ENCODE results near the gene PLXNA3. TPM values are rescaled to one million over a fixed set of nuclear protein-coding genes. Genes with fewer than 3 reads are reported as not detected.

Gene PLXNA3
- total RNA-seq (10 to 100 TPM; 37.3 to 63.5 TPM), polyA plus RNA-seq (ENCODE audit: insufficient read depth, low read depth, low replicate concordance) (24.7 TPM)
- long read RNA-seq, donor 1, partial matches to known transcripts, result 272 of 369 reads
- long read RNA-seq, donor 1, other reads (novel, unspliced or antisense), result 95 of 369 reads
- long read RNA-seq, donor 2, result 0 reads

GRCh38 chrX:154458116-154458953 lies at the start of gene PLXNA3:
TSS of gene PLXNA3 (plus strand) at chrX:154458281. CDS start at chrX:154460184, 1,903 bp downstream.
- no peak for TF ChIP-seq CTCF (IDR thresholded peaks at IDR 0.05)
- no peak for TF ChIP-seq POLR2A (IDR thresholded peaks at IDR 0.05)
- WGBS, 2 donors, result 1% methylated on average over 20 of the region's 88 CpGs; no CpG with 5 or more reads in 1 of the 2 donors
- Histone ChIP-seq H3K9me3 (no peaks in the 10 kb centered on the region), H3K27me3 (no peaks in the 10 kb centered on the region), H3K27ac (peak within 1 kb of the TSS in 1 of 2 donors; percentile 56), H3K4me3 (peak within 1 kb of the TSS; percentile 55 to 66), H3K36me3 (ENCODE audit: low read depth, missing control alignments) (no peaks in the 10 kb centered on the region), H3K4me1 (no peaks in the 10 kb centered on the region)
- peak; percentile 29 for DNase-seq
- intact Hi-C loops (cut with DNase I; ENCODE audit: low total_unique reads), result no loop called here

GRCh38 chrX:154408659-154409221 lies 49.3 kb upstream of the PLXNA3 start:
- DNase-seq, result no peak
- Histone ChIP-seq H3K27ac (no peak overlapping the region), H3K36me3 (ENCODE audit: low read depth, missing control alignments) (no peaks in the 10 kb centered on the region), H3K27me3 (no peaks in the 10 kb centered on the region), H3K4me3 (no peak overlapping the region), H3K9me3 (no peaks in the 10 kb centered on the region), H3K4me1 (no peaks in the 10 kb centered on the region)
- TF ChIP-seq CTCF (IDR thresholded peaks at IDR 0.05) (no peak), POLR2A (IDR thresholded peaks at IDR 0.05) (no peak)
- WGBS, 2 donors, result 69 to 87% methylated on average over 3 to 10 of the region's 10 CpGs
- intact Hi-C loops (cut with DNase I; ENCODE audit: low total_unique reads), result no loop called here

- no peaks in the 10 kb centered on the region for H3K9me3 ChIP-seq
- no peaks in the 10 kb centered on the region for H3K36me3 ChIP-seq (ENCODE audit: low read depth, missing control alignments)
- peak; percentile 33 for DNase-seq
- no peaks in the 10 kb centered on the region for H3K4me1 ChIP-seq
- H3K27ac ChIP-seq, result no peak within 1 kb of the TSS
- TF ChIP-seq POLR2A (IDR thresholded peaks at IDR 0.05), result no peak
- no peak for TF ChIP-seq CTCF (IDR thresholded peaks at IDR 0.05)
- WGBS, 2 donors, result 79 to 100% methylated on average over 1 to 22 of the region's 26 CpGs
- intact Hi-C loops (cut with DNase I; ENCODE audit: low total_unique reads), result no loop called here
- H3K27me3 ChIP-seq, result no peaks in the 10 kb centered on the region
- no peak within 1 kb of the TSS for H3K4me3 ChIP-seq
Observed at GRCh38 chrX:154409222-154409871, 48.7 kb upstream of the PLXNA3 start, which contains the start of gene DNASE1L1. TSS of gene DNASE1L1 (minus strand) at chrX:154409254. CDS start at chrX:154405568, 3,686 bp downstream.

GRCh38 chrX:154411981-154412340 lies 46.1 kb upstream of the PLXNA3 start:
- Histone ChIP-seq H3K27ac (peak overlapping the region; percentile 92 to 93), H3K27me3 (no peaks in the 10 kb centered on the region), H3K4me1 (no peaks in the 10 kb centered on the region), H3K4me3 (peak overlapping the region; percentile 60 to 79), H3K36me3 (ENCODE audit: low read depth, missing control alignments) (no peaks in the 10 kb centered on the region), H3K9me3 (no peaks in the 10 kb centered on the region)
- 4% methylated on average over 17 of the region's 29 CpGs; no CpG with 5 or more reads in 1 of the 2 donors for WGBS, 2 donors
- DNase-seq, result peak; percentile 84
- TF ChIP-seq CTCF (IDR thresholded peaks at IDR 0.05) (no peak), POLR2A (IDR thresholded peaks at IDR 0.05) (no peak)
- intact Hi-C loops (cut with DNase I; ENCODE audit: low total_unique reads), result no loop called here
